GM18526 (cell line): ENCODE data around the gene ELMO1.

Experiments used
- POLR2A ChIP-seq: IDR thresholded peaks from 3 replicates; pipeline ENCODE4 v1.6.1; 2011; ENCODE audit not compliant: insufficient read length; ENCODE audit errors: extremely low read depth

ELMO1 gene

DNA sequence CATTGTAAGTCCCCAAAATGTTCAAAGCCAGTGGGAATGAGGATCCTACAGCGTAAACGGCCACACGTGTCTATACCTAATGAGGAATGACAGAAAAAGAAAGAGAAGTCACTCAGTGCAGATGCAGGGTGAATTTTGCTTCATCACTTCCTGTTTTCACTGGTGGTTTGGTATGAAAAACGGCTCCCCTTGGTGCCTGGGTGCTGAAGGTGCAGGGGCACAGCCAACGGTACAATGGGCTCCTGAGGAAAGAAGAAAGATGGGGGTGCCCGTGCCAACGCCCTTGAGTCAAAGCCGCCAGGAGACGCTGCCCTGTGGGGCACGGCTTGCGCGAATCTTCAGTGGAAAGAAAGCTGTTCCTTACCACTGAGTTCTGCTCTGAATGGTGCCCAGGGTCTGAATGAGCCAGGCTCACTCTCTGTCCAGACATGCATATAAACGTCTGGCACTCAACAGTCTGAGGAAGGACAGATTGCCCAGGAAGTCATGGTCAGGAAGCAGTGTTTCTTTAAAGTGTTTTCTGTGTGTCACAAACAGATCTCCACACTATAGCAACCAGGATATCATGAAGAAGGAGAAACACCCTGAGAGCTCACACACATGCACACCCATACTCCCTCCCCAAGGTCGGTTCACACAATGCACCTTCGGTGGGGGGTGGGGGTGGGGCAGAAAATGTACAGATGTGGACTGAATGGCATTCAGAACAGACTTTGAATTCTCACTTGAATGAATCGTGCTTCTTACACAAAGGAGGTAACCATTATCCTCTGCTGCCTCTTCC is 105.8 kb downstream of the ELMO1 start:
- TF ChIP-seq POLR2A: peak; percentile 60

DNA sequence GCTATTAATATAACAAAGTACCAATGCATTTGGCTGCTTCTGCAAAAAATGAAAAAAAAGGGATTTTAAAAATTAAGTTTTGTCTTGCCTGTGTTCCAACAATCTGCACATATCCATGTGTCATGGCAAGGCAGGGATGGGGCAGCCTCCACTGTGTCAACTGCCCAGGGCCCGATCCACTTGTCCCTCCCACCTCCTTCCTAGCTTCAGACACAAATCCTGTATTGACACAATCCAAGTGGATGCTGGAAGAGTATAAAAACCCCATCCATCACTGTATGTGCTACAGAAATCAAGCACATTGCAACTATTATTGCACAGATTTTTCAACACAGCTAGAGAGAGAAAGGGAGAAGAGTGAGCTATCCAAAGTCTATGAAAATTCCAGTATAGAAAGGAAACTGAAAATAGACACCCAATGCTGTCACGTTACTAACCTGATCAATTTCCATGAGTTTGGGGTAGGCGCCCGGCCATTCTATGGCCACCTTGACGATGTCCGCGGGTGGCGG is 106.4 kb downstream of the ELMO1 start:
- TF ChIP-seq POLR2A: no peak

DNA sequence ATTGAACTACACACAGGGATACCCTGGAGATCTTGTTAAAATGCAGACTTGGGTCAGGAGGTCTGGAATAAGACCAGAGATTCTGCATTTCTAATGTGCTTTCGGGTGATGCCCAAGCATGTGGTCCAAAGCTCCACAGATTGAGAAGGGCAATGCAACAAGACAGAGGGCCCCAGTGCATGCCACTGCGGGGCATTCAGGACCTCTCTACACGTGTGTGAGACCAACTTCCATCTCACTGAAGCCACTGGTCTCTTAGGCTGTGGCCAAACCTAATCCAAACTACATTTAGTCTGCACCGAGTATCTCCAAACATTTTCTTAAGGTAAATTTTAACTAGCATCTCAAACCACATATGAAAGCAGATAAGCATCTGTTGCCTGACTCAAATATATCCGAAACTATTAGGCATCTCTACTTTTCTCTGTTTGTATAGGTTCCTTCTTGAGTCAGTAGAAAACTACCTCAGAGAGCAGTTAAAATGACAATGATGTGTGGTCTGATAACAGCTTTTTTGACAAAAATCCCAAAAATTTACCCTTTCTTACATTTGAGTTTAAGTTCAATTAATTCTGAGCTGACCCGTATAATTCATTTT is 107.5 kb downstream of the ELMO1 start:
- no peak for TF ChIP-seq POLR2A

DNA sequence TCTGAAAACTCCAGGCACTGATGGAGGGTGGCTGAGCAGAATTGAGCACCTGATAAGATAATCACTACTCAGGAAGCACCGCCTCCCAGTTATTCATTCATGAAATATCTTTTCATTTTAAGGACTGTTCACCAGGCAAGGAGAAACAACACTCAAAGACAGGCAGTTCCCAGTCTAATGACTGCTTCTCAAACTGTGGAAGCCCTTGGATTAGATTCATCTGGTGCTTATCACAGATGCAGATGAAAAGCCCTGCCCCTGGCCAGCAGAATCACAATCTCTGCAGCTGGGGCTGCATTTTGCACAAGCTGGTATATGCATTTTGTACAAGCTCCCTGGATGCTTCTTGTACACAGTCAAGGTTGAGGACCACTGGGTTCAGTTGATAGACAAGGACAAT is 109.7 kb downstream of the ELMO1 start:
- no peak for TF ChIP-seq POLR2A

DNA sequence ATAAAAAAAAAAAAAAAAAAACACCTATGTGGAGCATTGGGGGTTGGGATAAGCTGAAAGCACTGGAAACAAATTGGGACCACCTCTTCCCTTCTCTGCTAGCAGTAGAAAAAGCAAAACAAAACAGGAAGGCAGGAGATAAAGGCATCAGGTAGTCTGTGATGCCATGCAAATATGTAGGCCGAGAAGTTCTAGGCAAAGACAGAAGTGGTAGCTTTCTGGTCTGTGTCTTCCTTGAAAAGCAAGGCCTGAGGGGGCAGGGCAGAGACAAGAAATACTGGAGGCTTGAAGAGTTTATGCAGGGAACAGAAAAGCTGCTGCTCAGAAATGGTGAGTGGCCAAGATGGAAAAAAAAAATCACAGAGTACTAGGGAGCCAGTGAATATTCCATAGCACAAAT is 111.1 kb downstream of the ELMO1 start:
- TF ChIP-seq POLR2A: no peak

DNA sequence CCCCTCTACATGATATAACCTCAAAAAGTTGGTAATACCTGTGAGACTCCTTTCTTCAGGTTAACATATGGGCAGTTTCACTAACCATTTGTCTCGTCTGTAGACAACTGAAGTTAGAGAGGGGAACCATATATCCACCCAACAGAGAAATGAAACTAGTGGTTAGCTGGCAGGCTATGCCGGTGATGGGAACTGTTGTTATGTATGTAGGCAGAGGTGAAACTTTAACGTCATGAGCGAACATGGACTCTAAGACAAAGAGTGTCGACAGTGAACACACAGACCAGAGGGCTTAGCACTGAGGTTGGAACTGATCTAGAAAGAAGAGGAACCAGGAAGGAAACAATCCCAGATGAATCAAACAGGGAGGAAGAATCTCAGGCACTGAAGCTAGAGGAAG is 112.4 kb downstream of the ELMO1 start:
- no peak for TF ChIP-seq POLR2A

DNA sequence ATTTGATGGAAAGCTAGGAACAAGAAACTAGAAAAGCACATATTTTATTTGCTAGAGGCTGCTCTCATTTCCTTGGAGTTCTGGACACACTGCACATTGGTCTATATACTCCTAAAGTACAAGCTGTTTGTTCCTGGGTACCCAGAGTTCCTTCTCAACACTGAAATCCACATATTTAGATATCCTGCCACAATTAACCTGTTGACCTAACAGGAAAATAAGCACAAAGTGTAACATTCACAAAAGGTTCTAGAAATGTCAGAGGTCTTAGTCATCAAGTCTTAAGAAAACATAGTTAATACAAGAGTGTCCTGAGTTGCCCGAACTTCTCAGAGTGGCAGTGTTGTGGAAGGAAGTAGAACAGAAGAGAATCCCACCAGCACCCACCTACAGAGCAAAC is 115.6 kb downstream of the ELMO1 start:
- TF ChIP-seq POLR2A: no peak

DNA sequence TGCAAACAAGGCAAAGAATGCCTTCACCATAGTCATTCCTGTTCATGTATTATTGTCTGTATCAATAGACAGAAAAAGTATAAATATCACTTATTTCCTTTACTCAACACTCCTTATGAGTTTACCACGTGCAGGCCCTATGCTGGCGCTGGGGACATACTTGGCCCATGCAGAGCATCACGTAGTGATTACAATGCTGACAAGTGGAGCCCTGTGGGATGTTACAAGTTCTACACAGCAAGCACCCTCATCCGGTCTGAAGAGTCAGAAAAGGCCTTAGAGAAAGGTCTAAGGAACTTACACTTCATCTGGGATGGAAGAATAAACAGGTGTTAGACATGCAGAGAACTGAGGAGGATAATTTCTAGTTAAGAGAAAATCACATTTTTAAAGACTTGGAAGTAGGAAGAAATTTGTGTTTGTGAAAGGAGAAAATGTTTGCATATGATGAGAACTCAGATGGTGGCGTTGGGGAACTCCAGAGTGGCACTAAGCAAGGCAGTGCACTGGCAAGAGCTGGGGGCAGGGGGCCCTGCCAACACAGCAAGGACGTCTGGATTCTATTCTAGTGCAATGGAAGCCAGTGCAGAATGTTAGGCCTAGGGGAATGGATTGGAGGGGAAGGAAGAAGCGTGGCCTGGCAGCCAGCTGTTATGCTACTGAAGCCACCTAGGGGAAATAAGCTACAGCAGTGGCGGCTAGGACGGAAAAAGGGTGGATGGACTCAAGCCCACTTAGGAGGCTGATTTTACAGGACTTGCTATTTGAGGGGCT is 116.2 kb downstream of the ELMO1 start:
- no peak for TF ChIP-seq POLR2A

DNA sequence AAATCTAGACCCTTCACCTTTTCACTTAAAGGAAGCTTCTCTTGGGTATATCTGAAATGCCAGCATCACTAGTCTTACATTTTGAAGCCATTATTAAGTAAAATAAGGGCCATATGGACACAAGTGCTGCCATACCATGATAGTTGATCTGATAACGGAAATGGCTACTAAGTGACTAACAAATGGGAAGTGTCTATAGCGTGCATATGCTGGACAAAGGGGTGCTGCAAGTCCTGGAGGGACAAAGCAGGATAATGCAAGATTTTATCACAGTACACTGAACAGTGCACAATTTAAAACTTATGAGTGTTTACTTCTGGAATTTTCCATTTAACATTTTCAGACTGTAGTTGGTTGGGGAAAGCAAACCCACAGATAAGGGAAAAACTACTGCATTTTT is 117.9 kb downstream of the ELMO1 start:
- TF ChIP-seq POLR2A: no peak

DNA sequence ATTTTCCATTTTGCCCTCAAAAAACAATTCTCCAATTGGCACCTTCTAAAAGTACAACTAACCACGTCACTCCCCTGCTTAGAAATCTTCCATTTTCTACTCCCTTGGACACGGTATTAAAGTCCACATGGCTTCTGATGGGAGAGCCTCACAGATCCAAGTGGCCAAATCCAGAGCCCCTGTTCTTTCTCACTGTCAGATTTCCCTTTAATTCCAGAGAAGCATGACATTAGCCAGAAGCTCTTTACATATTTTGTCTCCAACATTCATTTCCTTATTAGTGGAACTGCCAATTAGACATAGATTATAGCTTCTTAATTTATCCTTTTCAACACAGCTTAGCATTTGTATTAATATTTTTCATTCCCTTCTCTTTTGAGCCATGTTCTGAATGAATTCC is 118.7 kb downstream of the ELMO1 start:
- TF ChIP-seq POLR2A: no peak

DNA sequence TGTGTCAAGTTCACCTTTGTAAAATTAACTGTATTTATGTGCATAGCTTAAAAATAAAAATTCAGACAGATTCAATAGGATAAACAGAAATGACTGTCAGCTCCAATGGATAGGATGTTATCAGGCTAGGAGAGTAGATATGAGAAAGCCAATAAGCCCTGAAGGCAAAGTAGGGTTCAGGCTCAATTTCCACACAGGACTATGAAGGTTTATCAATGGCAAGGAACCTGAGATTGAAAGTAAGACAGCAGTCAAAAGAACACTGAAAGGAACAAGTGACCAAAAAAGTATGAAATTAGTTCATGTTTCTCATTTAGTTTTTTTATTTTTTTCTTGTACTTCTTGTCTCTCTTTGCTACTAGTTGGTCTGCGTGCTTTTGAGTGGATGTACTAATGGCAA is 121.4 kb downstream of the ELMO1 start:
- no peak for TF ChIP-seq POLR2A

DNA sequence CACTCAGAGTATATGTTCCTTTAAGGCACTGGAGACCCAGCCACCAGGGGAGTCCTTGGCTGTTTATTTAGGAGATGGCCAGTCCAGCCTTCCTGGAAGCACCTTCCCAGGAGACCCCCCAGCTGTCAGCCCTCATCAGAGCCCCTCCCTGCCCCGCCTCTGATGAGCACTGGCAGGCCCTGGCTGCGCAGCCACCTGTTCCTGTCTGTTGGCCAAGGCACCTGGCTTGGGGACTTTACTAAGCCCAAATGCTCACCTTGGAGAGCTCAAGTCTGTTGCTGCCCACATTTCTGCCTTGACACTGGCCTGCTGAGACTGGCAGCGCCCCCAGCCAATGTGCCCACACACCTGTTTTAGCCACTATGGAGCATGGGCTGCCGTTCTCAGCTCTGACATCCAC is 124.7 kb downstream of the ELMO1 start:
- no peak for TF ChIP-seq POLR2A

DNA sequence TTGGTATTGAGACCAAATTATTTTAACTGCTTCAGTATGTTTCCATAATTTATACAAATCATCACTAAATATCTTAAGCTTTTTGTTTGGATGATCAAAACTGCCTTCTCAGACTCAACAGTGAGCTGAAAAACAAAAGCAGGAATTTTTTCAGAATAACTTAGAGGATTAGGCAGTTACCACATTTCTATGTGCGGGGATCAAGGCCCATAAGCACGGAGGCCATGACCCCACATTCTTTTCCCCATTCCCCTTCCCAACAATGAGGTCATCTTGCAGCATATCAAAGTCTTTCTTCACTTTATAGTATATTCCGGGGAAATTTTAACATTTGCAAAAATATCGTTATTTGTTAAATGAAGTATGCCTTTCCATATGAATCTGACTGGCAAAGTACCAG is 125.8 kb downstream of the ELMO1 start:
- no peak for TF ChIP-seq POLR2A

DNA sequence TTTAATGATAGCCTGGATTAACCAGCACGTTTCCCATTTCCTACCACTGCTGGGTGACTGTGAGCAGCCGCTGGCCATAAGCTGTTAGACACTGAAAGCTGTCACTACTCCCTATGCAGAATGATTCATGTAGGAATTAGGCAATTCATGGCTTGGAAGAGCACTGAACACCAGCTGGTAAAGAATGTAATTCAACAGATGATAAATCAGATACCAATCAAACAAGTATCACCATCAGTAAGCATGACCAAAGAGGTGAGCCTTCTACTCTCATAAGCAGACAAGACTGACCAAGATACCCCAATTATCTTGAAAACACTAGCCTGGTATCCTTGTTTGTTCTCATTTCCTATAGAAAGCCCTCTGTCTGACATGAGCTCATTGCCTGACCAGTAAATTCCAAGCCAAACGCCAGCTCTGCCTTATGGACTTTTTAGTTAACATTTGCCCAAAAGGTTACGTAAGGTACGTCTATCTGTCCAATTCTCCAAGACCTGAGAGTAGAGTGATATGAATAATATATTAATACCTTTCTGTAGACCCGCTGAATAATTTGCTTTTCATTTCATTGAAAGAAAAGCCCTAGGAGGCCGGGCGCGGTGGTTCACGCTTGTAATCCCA is 127.7 kb downstream of the ELMO1 start:
- no peak for TF ChIP-seq POLR2A

DNA sequence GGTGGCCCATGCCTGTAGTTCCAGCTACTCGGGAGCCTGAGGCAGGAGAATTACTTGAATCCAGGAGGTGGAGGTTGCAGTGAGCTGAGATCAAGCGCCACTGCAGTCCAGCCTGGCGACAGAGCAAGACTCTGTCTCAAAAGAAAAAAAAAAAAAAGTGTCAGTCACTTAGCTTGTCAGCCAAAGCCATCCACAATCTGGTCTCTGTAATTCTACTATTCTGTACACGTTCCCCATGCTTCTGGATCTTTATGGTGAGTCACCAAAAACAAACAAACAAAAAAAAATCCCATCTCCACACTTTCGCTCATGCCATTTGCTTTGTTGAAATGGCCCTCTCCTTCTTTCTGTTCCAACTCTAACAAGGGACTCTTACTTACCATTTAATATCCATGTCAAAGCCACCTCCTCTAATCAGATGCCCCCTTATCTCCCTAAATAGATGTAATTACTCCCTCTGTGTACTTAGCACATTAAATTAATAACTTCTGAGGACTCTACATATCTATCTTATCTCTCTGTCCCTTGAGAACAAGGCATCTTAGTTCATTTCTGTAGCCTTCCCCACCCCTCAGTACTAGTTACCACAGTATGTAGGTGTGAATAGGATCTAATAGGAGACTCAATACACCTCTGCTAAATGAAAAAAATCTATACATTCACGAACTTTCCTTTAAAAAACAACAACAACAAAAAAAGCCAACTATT is 128.4 kb downstream of the ELMO1 start:
- TF ChIP-seq POLR2A: no peak
